B cell (primary cell): ENCODE measurements around the gene CELF2. TPM values are rescaled to one million over a fixed set of nuclear protein-coding genes. Genes with fewer than 3 reads are reported as not detected.

Source experiments
- ATAC-seq: fragments of 200-7000 bp; cut with Tn5 transposase; one replicate; pipeline ENCODE4 v1.10.0; 2021; ENCODE audit warnings: low read depth, mild to moderate bottlenecking, moderate number of reproducible peaks, moderate library complexity
- CTCF ChIA-PET: fragments of 350-600 bp; sonication (Branson Sonifier 250); formaldehyde crosslinking; loops from one replicate; lab custom pipeline; 2021; ENCODE audit warnings: antibody characterized with exemption, inconsistent platforms; lab: Charles Lee
- POLR2A ChIA-PET: fragments of 350-600 bp; sonication (Branson Sonifier 250); formaldehyde crosslinking; loops from one replicate; lab custom pipeline; 2021; ENCODE audit warnings: antibody characterized with exemption; lab: Charles Lee
- DNase-seq: peaks from one replicate; pipeline ENCODE4 v3.0.0; 2013
- H2AFZ ChIP-seq: 2 replicates; pipeline ENCODE4 v1.6.1; 2012; ENCODE audit warnings: mild to moderate bottlenecking, low read depth, low read length; ENCODE audit not compliant: insufficient read depth, poor library complexity, severe bottlenecking
- H3K27ac ChIP-seq, 2 donors: 1 replicate in 1 of 2; 2 replicates in 1 of 2; pipeline ENCODE4 v1.5.1; 2012 to 2013; ENCODE audit warnings: low read length in 2 of 2, mild to moderate bottlenecking in 2 of 2, moderate library complexity in 1 of 2
- H3K27me3 ChIP-seq, 4 experiments: fragments of 200-600 bp in 1 of 4; sonication (generic) in 1 of 4; replicated peaks in 1 of 4; 1 replicate in 2 of 4; 2 replicates in 2 of 4; pipeline versions ENCODE4 v1.6.1 to v1.7.0; 2013 to 2016; ENCODE audit warnings: low read length in 3 of 4, mild to moderate bottlenecking in 2 of 4, mixed read lengths in 1 of 4, moderate library complexity in 1 of 4; ENCODE audit not compliant: insufficient read depth in 4 of 4, control insufficient read depth in 3 of 4; ENCODE audit errors: control extremely low read depth in 1 of 4
- H3K36me3 ChIP-seq, 2 experiments: replicated peaks in 1 of 2; 1 replicate in 1 of 2; 2 replicates in 1 of 2; pipeline versions ENCODE4 v1.6.1 to v1.7.1; 2013; ENCODE audit warnings: low read length in 1 of 2; ENCODE audit not compliant: insufficient read depth in 2 of 2, control insufficient read depth in 1 of 2; ENCODE audit errors: control extremely low read depth in 1 of 2, extremely low read depth in 1 of 2
- H3K4me1 ChIP-seq, 2 donors: fragments of 200-600 bp in 1 of 2; sonication (generic) in 1 of 2; 1 replicate in 1 of 2; 2 replicates in 1 of 2; pipeline versions ENCODE4 v1.5.1 to v1.6.1; 2013 to 2017; ENCODE audit warnings: low read length in 2 of 2; ENCODE audit not compliant: control insufficient read depth in 2 of 2, insufficient read depth in 2 of 2
- H3K4me2 ChIP-seq: replicated peaks from 2 replicates; pipeline ENCODE3; 2012; ENCODE audit warnings: mild to moderate bottlenecking, low read depth, low read length; ENCODE audit not compliant: poor library complexity, severe bottlenecking
- H3K4me3 ChIP-seq, 5 experiments: fragments of 200-600 bp in 1 of 5; sonication (generic) in 1 of 5; 1 replicate in 3 of 5; 2 replicates in 2 of 5; pipeline versions ENCODE4 v1.5.1 to v1.7.0; 2011 to 2016; ENCODE audit warnings: low read length in 4 of 5, mild to moderate bottlenecking in 4 of 5, low read depth in 2 of 5, control low read depth in 1 of 5, moderate library complexity in 1 of 5; ENCODE audit not compliant: insufficient read depth in 1 of 5; ENCODE audit errors: control extremely low read depth in 1 of 5, extremely low read depth in 1 of 5
- H3K79me2 ChIP-seq: fragments of 200-600 bp; sonication (generic); one replicate; pipeline ENCODE4 v1.6.0; 2016; ENCODE audit warnings: low read length; ENCODE audit not compliant: control insufficient read depth, insufficient read depth
- H3K9ac ChIP-seq: fragments of 200-600 bp; sonication (generic); 2 replicates; pipeline ENCODE4 v1.6.1; 2017; ENCODE audit warnings: mild to moderate bottlenecking, low read length, moderate library complexity
- H3K9me3 ChIP-seq, 3 donors: one replicate each; pipeline versions ENCODE4 v1.6.1 to v1.7.1; 2013; ENCODE audit warnings: low read length in 2 of 3; ENCODE audit not compliant: control insufficient read depth in 2 of 3, insufficient read depth in 1 of 3; ENCODE audit errors: control extremely low read depth in 1 of 3
- H4K20me1 ChIP-seq: 2 replicates; pipeline ENCODE4 v1.6.0; 2012; ENCODE audit warnings: mild to moderate bottlenecking, low read length; ENCODE audit not compliant: insufficient read depth, control insufficient read depth, poor library complexity, severe bottlenecking
- H3K27ac Mint-ChIP-seq: one replicate; pipeline ENCODE4 v1.8.0; 2021; ENCODE audit warnings: mixed read lengths
- H3K27me3 Mint-ChIP-seq: one replicate; pipeline ENCODE4 v1.8.0; 2021; ENCODE audit warnings: mixed read lengths
- H3K4me1 Mint-ChIP-seq: one replicate; pipeline ENCODE4 v1.8.0; 2021; ENCODE audit warnings: mixed read lengths
- H3K4me3 Mint-ChIP-seq: one replicate; pipeline ENCODE4 v1.8.0; 2021; ENCODE audit warnings: mixed read lengths
- H3K9me3 Mint-ChIP-seq: one replicate; pipeline ENCODE4 v1.8.0; 2022; ENCODE audit warnings: mixed read lengths; ENCODE audit not compliant: insufficient read depth
- EZH2 ChIP-seq: IDR thresholded peaks from 2 replicates; pipeline ENCODE4 v1.6.1; 2012; ENCODE audit warnings: borderline replicate concordance, low read depth, mild to moderate bottlenecking, moderate library complexity, low read length; ENCODE audit not compliant: insufficient read depth, poor library complexity, severe bottlenecking
- WGBS: methylation state at CpG from one replicate; pipeline ENCODE4 v1.1.5; 2013; ENCODE audit warnings: missing lambda C conversion rate; ENCODE audit not compliant: insufficient coverage; 5-methylcytosine and 5-hydroxymethylcytosine counted together
- intact Hi-C: fragments of 100-400 bp; cut with micrococcal nuclease; formaldehyde crosslinking; loops from one replicate; pipeline ENCODE4 v1.10.0; 2022
- polyA plus RNA-seq: library from polyadenylated mRNA; depleted of rRNA; stranded (reverse); fragments of >200 nt; gene quantifications from 2 replicates; pipeline ENCODE4 v1.2.3, GENCODE V29; 2012
- total RNA-seq, 2 donors: library from RNA; stranded (reverse); fragments of 120-200 nt in 1 of 2; gene quantifications; 1 replicate in 1 of 2; 2 replicates in 1 of 2; pipeline versions ENCODE4 v1.2.3 to v1.2.4, GENCODE V29; 2013 to 2022
- TF ChIP-seq, protein P1 (sequence below): fragments of 200-600 bp; IDR thresholded peaks from one replicate; pipeline ENCODE4 v1.8.0; 2022; ENCODE audit warnings: antibody characterized with exemption, mild to moderate bottlenecking

The CELF2 gene
- total and polyA plus RNA-seq, 2 donors (not counting 1 experiment from before 2014, with no cell fraction given), result 59.5 to 112 TPM

DNA sequence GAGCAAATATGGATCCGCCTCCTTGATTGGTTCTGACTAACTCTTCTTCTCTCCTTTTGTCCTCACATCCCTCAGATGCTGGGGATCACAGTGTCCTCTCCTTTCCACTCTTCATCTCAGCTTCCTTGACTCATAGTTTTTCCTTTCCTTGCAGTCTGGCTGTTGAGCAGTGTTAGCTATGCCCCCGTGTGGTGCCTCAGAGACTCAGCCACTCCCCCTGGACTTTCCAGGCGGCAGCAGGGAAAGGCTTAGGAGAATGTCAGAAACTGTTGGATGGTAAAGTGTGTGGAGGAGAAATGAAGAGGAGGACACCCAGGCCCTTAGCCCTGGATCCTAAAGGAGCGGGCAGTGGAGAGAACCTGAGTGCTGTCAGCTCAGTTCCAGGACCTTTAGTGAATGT, 267.5 kb downstream of the CELF2 start:
- peaks cover 2% of the 10 kb centered on the region for H3K4me1 Mint-ChIP-seq
- no peak overlapping the region for H3K27ac ChIP-seq
- H3K4me1 ChIP-seq, result no peaks in the 10 kb centered on the region

GRCh38 chr10:11286261-11286852, 268.7 kb downstream of the CELF2 start:
- H3K9ac ChIP-seq, result no peak overlapping the region
- ATAC-seq (no peak), DNase-seq (no peak)
- Mint-ChIP-seq H3K9me3 (no peaks in the 10 kb centered on the region), H3K4me3 (no peak overlapping the region), H3K27ac (peak overlapping the region; percentile 75), H3K4me1 (peaks cover 2% of the 10 kb centered on the region), H3K27me3 (no peaks in the 10 kb centered on the region)
- no peaks in the 10 kb centered on the region for H3K4me1 ChIP-seq
- WGBS, result 100% methylated on average over 6 of the region's 7 CpGs
- intact Hi-C loops, result no loop called here
- peaks cover 58% of the 10 kb centered on the region for H4K20me1 ChIP-seq
- CTCF ChIA-PET, result interaction anchor here (0.9 to 1.0 kb wide), 2 partner anchors 16 to 291 kb away, joined by 3 read pairs; no protein-coding TSS in a partner anchor
- no peak overlapping the region for H2AFZ ChIP-seq
- H3K4me3 ChIP-seq, result no peak overlapping the region
- peaks cover 45% of the 10 kb centered on the region for H3K79me2 ChIP-seq
- POLR2A ChIA-PET, result no interaction called here
- TF ChIP-seq EZH2, result no peak
- TF ChIP-seq, protein P1, sequence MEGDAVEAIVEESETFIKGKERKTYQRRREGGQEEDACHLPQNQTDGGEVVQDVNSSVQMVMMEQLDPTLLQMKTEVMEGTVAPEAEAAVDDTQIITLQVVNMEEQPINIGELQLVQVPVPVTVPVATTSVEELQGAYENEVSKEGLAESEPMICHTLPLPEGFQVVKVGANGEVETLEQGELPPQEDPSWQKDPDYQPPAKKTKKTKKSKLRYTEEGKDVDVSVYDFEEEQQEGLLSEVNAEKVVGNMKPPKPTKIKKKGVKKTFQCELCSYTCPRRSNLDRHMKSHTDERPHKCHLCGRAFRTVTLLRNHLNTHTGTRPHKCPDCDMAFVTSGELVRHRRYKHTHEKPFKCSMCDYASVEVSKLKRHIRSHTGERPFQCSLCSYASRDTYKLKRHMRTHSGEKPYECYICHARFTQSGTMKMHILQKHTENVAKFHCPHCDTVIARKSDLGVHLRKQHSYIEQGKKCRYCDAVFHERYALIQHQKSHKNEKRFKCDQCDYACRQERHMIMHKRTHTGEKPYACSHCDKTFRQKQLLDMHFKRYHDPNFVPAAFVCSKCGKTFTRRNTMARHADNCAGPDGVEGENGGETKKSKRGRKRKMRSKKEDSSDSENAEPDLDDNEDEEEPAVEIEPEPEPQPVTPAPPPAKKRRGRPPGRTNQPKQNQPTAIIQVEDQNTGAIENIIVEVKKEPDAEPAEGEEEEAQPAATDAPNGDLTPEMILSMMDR, result no peak
- peak overlapping the region in 1 of 2 donors; percentile 1 for H3K27ac ChIP-seq
- no peaks in the 10 kb centered on the region for H3K9me3 ChIP-seq
- no peaks in the 10 kb centered on the region for H3K27me3 ChIP-seq
- no peak overlapping the region for H3K4me2 ChIP-seq
- H3K36me3 ChIP-seq, result peaks cover 16 to 85% of the 10 kb centered on the region in 2 experiments

More for the DNA sequence above, 267.5 kb downstream of the CELF2 start:
- no peak overlapping the region for H3K4me2 ChIP-seq
- no peak overlapping the region for H3K4me3 ChIP-seq
- H3K79me2 ChIP-seq, result peaks cover 56% of the 10 kb centered on the region
- intact Hi-C loops, result no loop called here
- WGBS, result 96% methylated on average over 4 of the region's 4 CpGs
- H3K4me3 Mint-ChIP-seq, result no peak overlapping the region
- ChIA-PET POLR2A (no interaction called here), CTCF (interaction anchor here (1.1 kb wide), 1 partner anchor 173 kb away, joined by 3 read pairs; no protein-coding TSS in a partner anchor)
- DNase-seq, result no peak
- peaks cover 13 to 87% of the 10 kb centered on the region in 2 experiments for H3K36me3 ChIP-seq
- no peak overlapping the region for H3K27ac Mint-ChIP-seq
- TF ChIP-seq, protein P1, result no peak
- no peak for TF ChIP-seq EZH2
- no peak overlapping the region for H2AFZ ChIP-seq
- no peaks in the 10 kb centered on the region for H3K27me3 Mint-ChIP-seq
- H3K9me3 ChIP-seq, result no peaks in the 10 kb centered on the region
- H3K9me3 Mint-ChIP-seq, result no peaks in the 10 kb centered on the region
- H3K27me3 ChIP-seq, result no peaks in the 10 kb centered on the region
- H4K20me1 ChIP-seq, result peaks cover 58% of the 10 kb centered on the region
- H3K9ac ChIP-seq, result no peak overlapping the region
- no peak for ATAC-seq
